Lower leg skin (tissue), 4 donors: ENCODE data around the gene ROR2. TPM values are rescaled to one million over a fixed set of nuclear protein-coding genes. Genes with fewer than 3 reads are reported as not detected.

Experiments
- DNase-seq, 2 donors: peaks; one replicate each; pipeline ENCODE4 v3.0.0-alpha.2; 2019; ENCODE audit warnings: low spot score in 2 of 2
- H3K4me3 ChIP-seq: fragments of 200-600 bp; sonication (generic); 2 replicates; pipeline ENCODE4 v1.5.1; 2017; ENCODE audit warnings: mild to moderate bottlenecking, low read depth; ENCODE audit not compliant: poor library complexity, severe bottlenecking
- POLR2A ChIP-seq, 2 donors: fragments of 450-650 bp; IDR thresholded peaks; one replicate each; pipeline ENCODE4 v1.6.1; 2016 to 2017; ENCODE audit warnings: antibody characterized with exemption in 2 of 2, mild to moderate bottlenecking in 1 of 2, moderate library complexity in 1 of 2
- WGBS, 2 donors: methylation state at CpG; one replicate each; pipeline ENCODE4 v1.1.5; 2018; 5-methylcytosine and 5-hydroxymethylcytosine counted together
- intact Hi-C: fragments of 100-400 bp; cut with DNase I; formaldehyde crosslinking; loops from one replicate; pipeline ENCODE4 v1.15.0; 2023; ENCODE audit warnings: low total_unique reads
- total RNA-seq, 4 donors: library from RNA; depleted of rRNA; stranded (reverse); fragments of >200 nt; gene quantifications; one replicate each; pipeline ENCODE4 v1.1.0, GENCODE V29; 2016
- TF ChIP-seq, protein P1 (sequence below), 3 donors: fragments of 450-650 bp; IDR thresholded peaks; one replicate each; pipeline ENCODE4 v1.5.1; 2016; ENCODE audit warnings: antibody characterized with exemption in 3 of 3, mild to moderate bottlenecking in 3 of 3, moderate library complexity in 2 of 3

Gene ROR2
- total RNA-seq, 4 donors from 2014 or later: 2.3 to 8.7 (median 5.8) TPM

DNA sequence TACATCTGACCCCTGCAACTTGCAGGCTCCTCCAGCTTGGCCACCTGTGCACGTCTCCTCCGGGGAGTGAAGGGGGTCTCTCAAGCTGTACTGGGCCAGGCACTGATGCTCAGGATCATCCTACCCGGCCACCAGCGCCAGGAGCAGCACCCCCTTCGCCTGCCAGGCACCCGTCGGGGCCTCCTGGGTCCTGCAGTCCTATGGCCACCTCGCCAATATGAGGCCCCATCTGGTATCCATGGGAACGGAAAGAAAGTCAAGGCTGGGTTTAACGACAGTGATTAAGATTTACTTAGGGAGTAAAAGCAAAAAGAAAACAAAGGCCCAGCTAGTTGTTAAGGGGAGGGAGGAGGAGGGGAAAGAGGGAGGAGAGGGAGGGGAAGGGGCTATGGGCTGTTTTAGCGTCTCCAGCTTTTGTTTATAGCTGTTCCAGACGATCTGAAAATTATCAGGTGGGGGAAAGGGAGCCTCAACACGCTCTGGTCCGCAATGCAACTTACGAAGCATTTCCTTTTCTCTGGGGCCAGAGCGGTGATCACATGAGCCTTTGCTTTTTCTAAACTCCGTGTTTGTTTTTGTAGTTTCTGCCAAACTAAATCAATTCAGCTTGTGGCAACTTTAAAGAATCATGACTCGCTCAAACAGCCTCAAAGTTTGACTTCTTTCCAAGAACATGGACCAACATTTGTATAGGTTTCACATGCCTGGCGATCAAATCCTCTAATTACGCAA, 132.4 kb downstream of the ROR2 start:
- DNase-seq: no peak
- TF ChIP-seq, protein P1, sequence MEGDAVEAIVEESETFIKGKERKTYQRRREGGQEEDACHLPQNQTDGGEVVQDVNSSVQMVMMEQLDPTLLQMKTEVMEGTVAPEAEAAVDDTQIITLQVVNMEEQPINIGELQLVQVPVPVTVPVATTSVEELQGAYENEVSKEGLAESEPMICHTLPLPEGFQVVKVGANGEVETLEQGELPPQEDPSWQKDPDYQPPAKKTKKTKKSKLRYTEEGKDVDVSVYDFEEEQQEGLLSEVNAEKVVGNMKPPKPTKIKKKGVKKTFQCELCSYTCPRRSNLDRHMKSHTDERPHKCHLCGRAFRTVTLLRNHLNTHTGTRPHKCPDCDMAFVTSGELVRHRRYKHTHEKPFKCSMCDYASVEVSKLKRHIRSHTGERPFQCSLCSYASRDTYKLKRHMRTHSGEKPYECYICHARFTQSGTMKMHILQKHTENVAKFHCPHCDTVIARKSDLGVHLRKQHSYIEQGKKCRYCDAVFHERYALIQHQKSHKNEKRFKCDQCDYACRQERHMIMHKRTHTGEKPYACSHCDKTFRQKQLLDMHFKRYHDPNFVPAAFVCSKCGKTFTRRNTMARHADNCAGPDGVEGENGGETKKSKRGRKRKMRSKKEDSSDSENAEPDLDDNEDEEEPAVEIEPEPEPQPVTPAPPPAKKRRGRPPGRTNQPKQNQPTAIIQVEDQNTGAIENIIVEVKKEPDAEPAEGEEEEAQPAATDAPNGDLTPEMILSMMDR (IDR thresholded peaks at IDR 0.05): no peak
- TF ChIP-seq POLR2A (IDR thresholded peaks at IDR 0.05): no peak
- WGBS, 2 donors: 31 to 33% methylated on average over 19 to 20 of the region's 20 CpGs
- intact Hi-C loops: no loop called here
- no peak overlapping the region for H3K4me3 ChIP-seq

- intact Hi-C loops: no loop called here
Measured at GRCh38 chr9:91817106-91817492, 132.9 kb downstream of the ROR2 start.

GRCh38 chr9:91816356-91816755, 133.7 kb downstream of the ROR2 start:
- H3K4me3 ChIP-seq: no peak overlapping the region
- intact Hi-C loops: no loop called here
- TF ChIP-seq, protein P1 (IDR thresholded peaks at IDR 0.05): no peak
- TF ChIP-seq POLR2A (IDR thresholded peaks at IDR 0.05): no peak
- 96% methylated on average over 9 of the region's 9 CpGs for WGBS, 2 donors
- no peak for DNase-seq

More at GRCh38 chr9:91817106-91817492, 132.9 kb downstream of the ROR2 start:
- TF ChIP-seq, protein P1 (IDR thresholded peaks at IDR 0.05): no peak
- no peak for TF ChIP-seq POLR2A (IDR thresholded peaks at IDR 0.05)
- H3K4me3 ChIP-seq: no peak overlapping the region
- WGBS, 2 donors: 66 to 77% methylated on average over 5 to 6 of the region's 8 CpGs
- no peak for DNase-seq

DNA sequence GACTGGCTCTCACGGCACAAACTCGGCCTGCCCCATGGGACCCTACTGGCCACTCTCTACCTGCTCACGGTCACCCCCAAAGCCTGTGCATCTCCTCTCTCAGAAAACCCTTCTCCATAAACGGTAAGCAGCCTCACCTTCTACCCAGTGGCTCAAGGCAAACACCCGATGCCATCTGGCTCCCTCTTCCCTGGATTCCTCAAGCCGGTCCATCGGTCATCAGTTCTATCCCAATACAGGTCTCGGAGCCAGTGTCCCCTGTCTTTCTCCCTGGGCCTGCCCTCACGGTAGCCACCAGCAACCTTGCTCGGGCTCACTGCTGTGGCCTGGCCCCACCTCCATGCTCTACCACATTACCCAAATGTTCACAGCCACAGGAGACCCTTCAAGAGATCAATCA, 134.1 kb downstream of the ROR2 start:
- 96 to 97% methylated on average over 10 of the region's 10 CpGs for WGBS, 2 donors
- DNase-seq: no peak
- intact Hi-C loops: no loop called here
- H3K4me3 ChIP-seq: no peak overlapping the region
- no peak for TF ChIP-seq POLR2A (IDR thresholded peaks at IDR 0.05)
- TF ChIP-seq, protein P1 (IDR thresholded peaks at IDR 0.05): no peak

DNA sequence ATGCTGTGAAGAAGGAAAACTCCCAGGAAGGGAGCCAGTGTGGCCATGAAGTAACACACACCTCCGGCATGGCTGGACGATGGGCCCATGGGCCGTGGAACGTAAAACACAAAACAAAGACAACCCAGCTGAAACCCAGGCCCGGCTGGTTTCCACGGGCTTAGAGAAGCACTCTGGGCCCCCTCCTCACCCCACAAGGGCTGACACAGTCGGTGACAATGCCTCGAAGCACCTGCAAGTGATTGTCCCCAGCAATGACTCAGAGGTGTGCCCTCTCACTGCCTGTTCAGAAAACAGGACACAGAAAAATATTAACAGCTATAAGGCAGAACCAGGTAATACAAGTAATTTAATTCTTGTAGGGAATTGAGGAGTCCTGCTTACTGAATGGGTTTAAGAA, 135.3 kb downstream of the ROR2 start:
- intact Hi-C loops: no loop called here
- no peak for DNase-seq
- WGBS, 2 donors: 82 to 84% methylated on average over 8 of the region's 8 CpGs
- no peak for TF ChIP-seq POLR2A (IDR thresholded peaks at IDR 0.05)
- TF ChIP-seq, protein P1 (IDR thresholded peaks at IDR 0.05): no peak
- H3K4me3 ChIP-seq: no peak overlapping the region

- 79 to 85% methylated on average over 9 of the region's 9 CpGs for whole genome bisulfite sequencing, 2 donors
- intact Hi-C loops: no loop called here
- no peak overlapping the region for H3K4me3 ChIP-seq
- no peak for TF ChIP-seq POLR2A (IDR thresholded peaks at IDR 0.05)
- TF ChIP-seq, protein P1 (IDR thresholded peaks at IDR 0.05): no peak
- peak in 1 of 2 donors; percentile 62 for DNase-seq
Measured at GRCh38 chr9:91814201-91814600, 135.8 kb downstream of the ROR2 start.
